BLaER1 (cell line): ENCODE data around the gene USP47.

Experiments
- H3K27ac ChIP-seq: shearing (Covaris generic); formaldehyde crosslinking; 2 replicates; pipeline ENCODE4 v1.8.1; 2022
- H3K27me3 ChIP-seq: shearing (Covaris generic); formaldehyde crosslinking; 2 replicates; pipeline ENCODE4 v1.8.1; 2022
- H3K36me3 ChIP-seq: shearing (Covaris generic); formaldehyde crosslinking; 2 replicates; pipeline ENCODE4 v1.8.1; 2022
- H3K4me1 ChIP-seq: shearing (Covaris generic); formaldehyde crosslinking; 2 replicates; pipeline ENCODE4 v1.8.1; 2022
- H3K4me2 ChIP-seq: shearing (Covaris generic); formaldehyde crosslinking; 2 replicates; pipeline ENCODE4 v1.8.1; 2022
- H3K4me3 ChIP-seq: shearing (Covaris generic); formaldehyde crosslinking; 2 replicates; pipeline ENCODE4 v1.8.1; 2022
- H3K9ac ChIP-seq: shearing (Covaris generic); formaldehyde crosslinking; 2 replicates; pipeline ENCODE4 v1.8.1; 2022
- H3K9me3 ChIP-seq: shearing (Covaris generic); formaldehyde crosslinking; 2 replicates; pipeline ENCODE4 v1.8.1; 2022
- H4K20me1 ChIP-seq: shearing (Covaris generic); formaldehyde crosslinking; 2 replicates; pipeline ENCODE4 v1.8.1; 2022
- Cebpa-rat ChIP-seq: shearing (Covaris generic); IDR thresholded peaks from 2 replicates; pipeline ENCODE4 v1.8.1; 2022

Gene USP47

DNA sequence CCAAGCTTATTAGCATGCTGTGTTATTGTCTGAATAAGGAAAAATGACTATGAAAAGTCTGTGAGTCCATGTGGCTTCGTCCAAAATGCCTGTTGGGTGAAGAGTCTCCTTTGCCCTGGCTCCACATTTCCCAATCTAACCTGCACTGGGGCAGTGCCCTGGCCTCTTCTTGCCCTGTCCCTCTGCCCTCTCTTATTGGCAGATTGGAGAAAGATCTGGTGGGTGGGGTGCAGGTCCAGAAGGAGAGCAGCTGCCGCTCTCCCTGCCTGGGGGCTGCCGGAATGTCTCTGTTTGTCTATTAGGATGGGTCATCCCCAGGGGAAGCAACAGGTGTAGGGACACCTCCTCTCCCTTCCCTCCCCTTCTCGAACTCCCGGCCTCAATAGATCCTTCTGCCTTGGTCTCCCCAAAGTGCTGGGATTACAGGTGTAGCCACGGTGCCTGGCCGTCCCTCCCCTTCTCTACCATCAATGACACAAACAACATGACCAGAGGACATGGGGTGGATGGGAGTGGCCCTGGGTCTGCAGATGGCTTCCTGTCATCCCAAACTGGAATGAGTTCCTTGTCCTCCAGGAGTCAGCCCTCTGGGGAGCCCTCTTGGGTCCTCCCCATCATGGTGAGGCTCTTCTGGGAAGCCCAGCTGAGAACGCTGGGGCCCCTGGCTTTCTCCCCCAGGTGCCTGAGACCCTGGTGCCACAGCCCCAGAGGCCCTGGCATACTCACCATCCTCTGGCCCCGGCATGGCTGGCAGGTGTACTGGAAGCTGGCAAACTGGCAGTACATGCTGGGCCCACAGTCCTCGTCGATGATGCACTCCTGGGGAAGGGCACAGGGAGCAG is 126.1 kb downstream of the USP47 start:
- no peaks in the 10 kb centered on the region for H3K4me1 ChIP-seq
- no peak overlapping the region for H3K4me2 ChIP-seq
- H3K4me3 ChIP-seq, result no peak overlapping the region
- no peaks in the 10 kb centered on the region for H4K20me1 ChIP-seq
- no peaks in the 10 kb centered on the region for H3K9me3 ChIP-seq
- no peak for TF ChIP-seq Cebpa-rat
- H3K9ac ChIP-seq, result no peak overlapping the region
- H3K27ac ChIP-seq, result no peak overlapping the region
- no peaks in the 10 kb centered on the region for H3K36me3 ChIP-seq
- H3K27me3 ChIP-seq, result no peaks in the 10 kb centered on the region

DNA sequence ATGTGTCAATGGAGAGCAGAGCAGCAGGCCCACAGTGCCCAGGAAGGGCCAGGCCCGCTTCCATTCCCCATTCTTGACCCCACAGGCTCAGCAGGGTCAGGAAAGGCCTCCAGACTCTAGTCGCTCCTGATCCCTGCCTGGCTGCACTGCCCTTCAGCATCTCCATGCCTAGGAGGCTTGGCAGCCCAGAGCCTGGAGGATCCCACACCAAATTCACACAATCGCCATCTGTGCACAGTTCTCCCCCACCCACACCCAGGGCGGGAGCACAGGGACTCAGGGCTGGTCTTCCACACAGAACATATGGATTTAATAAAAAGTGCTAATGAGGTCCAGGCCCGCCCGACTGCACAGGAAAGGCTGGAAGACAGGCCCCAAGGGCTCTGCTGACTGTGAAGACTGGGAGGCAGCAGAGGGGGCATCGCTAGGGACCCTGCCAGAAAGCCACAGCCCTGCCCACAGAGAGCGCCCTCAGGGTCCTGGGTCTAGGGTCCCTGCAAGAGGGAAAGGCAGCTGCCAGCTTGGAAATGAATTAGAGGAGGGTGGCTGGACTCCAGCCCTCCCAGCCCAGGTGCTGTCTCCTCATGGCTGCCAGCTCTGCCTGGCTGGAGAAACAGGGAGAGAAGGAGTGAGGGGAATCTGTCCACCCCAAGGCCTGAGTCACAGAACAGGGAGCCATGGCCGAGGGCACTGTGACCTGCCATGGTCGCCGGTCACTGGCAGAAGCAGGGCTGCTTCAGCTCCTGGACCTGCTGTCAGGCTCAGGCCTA is 126.9 kb downstream of the USP47 start:
- Histone ChIP-seq H3K4me3 (no peak overlapping the region), H3K4me1 (no peaks in the 10 kb centered on the region), H3K27ac (no peak overlapping the region), H3K27me3 (no peaks in the 10 kb centered on the region), H3K9ac (no peak overlapping the region), H4K20me1 (no peaks in the 10 kb centered on the region), H3K36me3 (no peaks in the 10 kb centered on the region), H3K9me3 (no peaks in the 10 kb centered on the region), H3K4me2 (no peak overlapping the region)
- TF ChIP-seq Cebpa-rat, result no peak

DNA sequence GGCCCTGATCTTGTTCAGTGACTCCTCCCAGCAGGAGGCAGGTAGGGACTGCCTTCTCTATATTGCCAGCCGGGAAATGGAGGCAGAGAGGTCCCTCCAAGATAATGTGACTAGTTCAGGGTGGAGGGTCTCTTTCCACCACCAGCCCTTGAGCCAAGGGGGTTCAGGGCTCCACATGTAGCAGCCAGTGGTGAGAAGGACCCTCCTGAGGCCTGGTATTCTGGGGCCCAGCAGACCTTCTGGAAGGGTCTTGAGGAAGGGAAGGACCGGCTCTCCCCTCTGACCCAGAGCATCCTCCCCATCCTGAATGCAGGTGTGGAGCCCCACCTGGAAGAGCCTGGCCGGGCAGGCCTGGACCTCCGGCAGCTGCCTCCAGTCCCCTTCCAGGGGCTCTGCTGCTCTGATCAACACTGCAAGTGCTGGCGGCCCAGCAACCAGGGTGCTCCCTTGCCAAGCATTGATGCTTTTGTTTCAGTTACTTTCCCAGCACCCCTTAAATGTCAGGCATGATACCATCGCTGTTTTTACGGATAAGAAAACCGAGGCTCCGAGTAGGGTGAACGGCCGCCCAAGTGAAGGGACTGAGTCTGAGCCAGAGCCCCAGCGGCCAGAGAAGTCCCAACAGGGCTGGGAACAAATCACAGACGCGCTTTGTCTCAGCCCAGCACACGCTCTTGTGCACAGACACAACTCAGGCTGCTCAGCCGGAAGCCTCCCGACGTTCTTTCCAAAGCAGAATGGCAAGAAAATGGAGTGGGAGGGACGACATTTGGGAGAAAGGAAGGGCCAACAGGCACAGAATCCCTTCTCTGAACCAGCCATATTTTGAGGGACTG is 127.8 kb downstream of the USP47 start:
- H3K9me3 ChIP-seq, result no peaks in the 10 kb centered on the region
- no peaks in the 10 kb centered on the region for H3K36me3 ChIP-seq
- no peaks in the 10 kb centered on the region for H3K4me1 ChIP-seq
- no peaks in the 10 kb centered on the region for H3K27me3 ChIP-seq
- H3K9ac ChIP-seq, result no peak overlapping the region
- TF ChIP-seq Cebpa-rat, result no peak
- no peak overlapping the region for H3K4me3 ChIP-seq
- H3K4me2 ChIP-seq, result no peak overlapping the region
- no peak overlapping the region for H3K27ac ChIP-seq
- H4K20me1 ChIP-seq, result no peaks in the 10 kb centered on the region

DNA sequence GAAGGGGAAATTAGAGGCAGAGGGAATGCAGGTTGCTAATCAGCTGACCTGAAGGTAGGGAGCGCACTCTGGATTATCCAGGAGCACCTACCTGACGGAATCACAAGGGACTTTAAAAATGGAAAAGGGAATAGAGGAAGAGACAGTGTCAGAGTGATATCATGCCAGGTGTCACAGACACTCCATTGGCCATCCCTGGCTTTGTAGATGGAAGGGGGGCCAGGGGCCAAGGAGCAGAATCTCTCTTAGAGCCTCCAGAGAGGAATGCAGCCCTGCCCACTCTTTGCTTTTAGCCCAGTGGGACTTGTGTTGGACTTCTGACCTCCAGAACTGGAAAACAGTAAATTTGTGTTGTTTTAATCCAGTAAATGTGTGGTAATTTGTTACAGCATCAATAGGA is 128.8 kb downstream of the USP47 start:
- Histone ChIP-seq H3K9me3 (no peaks in the 10 kb centered on the region), H3K36me3 (no peaks in the 10 kb centered on the region), H3K4me2 (no peak overlapping the region), H3K4me1 (no peaks in the 10 kb centered on the region), H4K20me1 (no peaks in the 10 kb centered on the region), H3K4me3 (no peak overlapping the region), H3K27ac (no peak overlapping the region), H3K27me3 (no peaks in the 10 kb centered on the region), H3K9ac (no peak overlapping the region)
- no peak for TF ChIP-seq Cebpa-rat

DNA sequence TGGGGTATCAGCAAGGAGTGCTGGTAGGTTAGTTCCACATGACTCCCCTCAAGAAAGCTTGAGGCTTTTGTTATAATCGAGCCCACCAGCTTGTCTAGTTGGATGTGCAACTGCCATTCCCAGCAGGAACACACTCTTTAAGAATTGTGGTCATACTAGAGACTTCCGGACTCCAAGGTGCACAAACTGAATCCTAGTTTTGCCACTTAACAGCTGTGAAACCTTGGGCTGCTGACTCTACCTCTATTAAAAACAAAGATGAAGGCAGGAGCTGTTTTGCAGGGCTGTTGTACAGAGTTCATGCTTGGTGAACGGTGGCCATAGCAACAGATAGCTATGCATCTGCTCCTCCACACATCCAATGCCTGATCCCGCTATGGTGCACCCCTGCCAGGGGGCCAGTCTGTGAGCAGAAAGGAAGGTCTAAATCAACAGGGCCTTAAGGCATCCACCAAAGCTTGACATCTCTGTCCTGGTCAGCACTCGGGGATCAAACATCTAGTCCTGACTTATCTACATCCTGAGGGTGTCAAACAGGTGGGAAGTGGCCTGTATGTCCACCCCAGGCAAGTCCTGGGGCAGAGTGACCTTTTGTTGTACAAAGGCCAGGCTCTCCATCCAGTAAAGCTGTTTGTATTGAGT is 130.3 kb downstream of the USP47 start:
- Histone ChIP-seq H3K9me3 (no peaks in the 10 kb centered on the region), H3K36me3 (no peaks in the 10 kb centered on the region), H3K27ac (no peak overlapping the region), H3K4me1 (no peaks in the 10 kb centered on the region), H3K4me2 (no peak overlapping the region), H3K4me3 (no peak overlapping the region), H3K9ac (no peak overlapping the region), H4K20me1 (no peaks in the 10 kb centered on the region), H3K27me3 (no peaks in the 10 kb centered on the region)
- TF ChIP-seq Cebpa-rat, result no peak

DNA sequence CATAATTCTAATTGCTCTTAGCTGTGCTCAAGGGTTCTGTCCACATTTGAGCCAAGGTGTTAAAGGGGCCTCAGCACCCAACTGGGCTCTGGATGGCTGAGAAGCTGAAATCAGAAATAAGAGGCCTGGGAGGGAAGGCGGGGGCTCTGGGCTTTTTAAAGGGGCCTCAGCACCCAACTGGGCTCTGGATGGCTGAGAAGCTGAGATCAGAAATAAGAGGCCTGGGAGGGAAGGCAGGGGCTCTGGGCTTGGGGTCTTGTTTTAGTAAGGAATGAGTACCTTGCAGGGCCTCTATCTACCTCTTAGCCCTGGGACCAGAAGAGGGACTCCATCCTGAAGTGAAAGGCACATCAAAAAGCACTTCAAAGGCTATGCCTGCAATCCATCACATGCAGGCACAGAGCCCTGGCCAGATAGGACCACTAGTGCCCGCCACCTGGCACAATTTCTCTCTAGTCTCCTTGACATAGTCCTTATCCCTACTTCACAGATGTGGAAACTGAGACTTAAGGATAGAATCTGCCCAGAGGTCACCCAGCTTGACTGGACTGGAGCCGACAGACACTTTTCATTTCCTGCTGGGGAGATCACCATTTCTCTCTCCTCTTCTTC is 131.1 kb downstream of the USP47 start:
- Histone ChIP-seq H3K4me2 (no peak overlapping the region), H4K20me1 (no peaks in the 10 kb centered on the region), H3K4me1 (no peaks in the 10 kb centered on the region), H3K27me3 (no peaks in the 10 kb centered on the region), H3K9ac (no peak overlapping the region), H3K9me3 (no peaks in the 10 kb centered on the region), H3K4me3 (no peak overlapping the region), H3K27ac (no peak overlapping the region), H3K36me3 (no peaks in the 10 kb centered on the region)
- TF ChIP-seq Cebpa-rat, result no peak

DNA sequence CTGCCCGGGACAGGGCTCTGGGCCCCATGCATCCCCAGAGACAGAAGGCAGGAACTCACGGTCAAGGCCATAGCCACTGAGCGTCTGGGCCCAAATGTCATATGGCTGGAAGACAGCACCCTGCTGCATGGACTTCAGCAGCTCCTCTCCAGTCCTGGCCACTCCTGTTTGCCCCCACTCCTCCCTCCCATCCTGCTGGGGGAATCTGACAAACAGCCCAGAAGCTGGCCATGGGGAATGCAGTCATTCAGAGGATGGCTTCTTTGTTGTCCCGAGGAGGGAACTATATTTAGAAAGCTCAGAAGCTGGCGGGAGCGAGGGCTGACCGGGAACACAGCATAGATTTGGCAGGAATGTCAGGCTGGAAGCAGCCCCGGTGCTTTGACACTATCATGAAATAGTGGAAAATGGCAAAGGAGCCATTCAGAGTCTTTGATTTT is 131.6 kb downstream of the USP47 start:
- H3K27me3 ChIP-seq, result no peaks in the 10 kb centered on the region
- no peak for TF ChIP-seq Cebpa-rat
- no peak overlapping the region for H3K27ac ChIP-seq
- no peaks in the 10 kb centered on the region for H3K9me3 ChIP-seq
- no peaks in the 10 kb centered on the region for H4K20me1 ChIP-seq
- no peaks in the 10 kb centered on the region for H3K36me3 ChIP-seq
- no peaks in the 10 kb centered on the region for H3K4me1 ChIP-seq
- no peak overlapping the region for H3K4me3 ChIP-seq
- H3K9ac ChIP-seq, result no peak overlapping the region
- no peak overlapping the region for H3K4me2 ChIP-seq

DNA sequence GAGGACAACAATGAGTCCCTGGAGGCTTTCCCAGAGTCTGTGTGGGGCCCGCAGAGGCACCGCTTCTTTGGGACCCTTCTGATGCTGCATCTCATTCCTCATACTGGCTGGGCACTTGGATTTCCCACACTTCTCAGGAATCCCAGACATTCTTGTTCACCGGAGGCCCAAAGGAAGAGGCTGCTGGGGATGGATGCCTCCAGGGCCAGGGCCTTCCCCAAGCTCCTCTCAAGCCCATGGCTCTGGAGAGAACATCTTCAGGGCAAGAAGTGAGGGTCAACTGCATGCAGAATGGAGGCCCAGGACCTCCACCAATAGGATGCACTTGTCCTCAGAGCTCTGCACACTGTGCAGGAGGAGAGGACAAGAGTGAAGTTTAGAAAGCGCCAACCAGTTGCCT is 132.1 kb downstream of the USP47 start:
- no peak overlapping the region for H3K4me2 ChIP-seq
- no peaks in the 10 kb centered on the region for H3K4me1 ChIP-seq

More for the DNA sequence above, 132.1 kb downstream of the USP47 start:
- Histone ChIP-seq H3K27ac (no peak overlapping the region), H3K9me3 (no peaks in the 10 kb centered on the region), H3K4me3 (no peak overlapping the region), H3K36me3 (no peaks in the 10 kb centered on the region), H4K20me1 (no peaks in the 10 kb centered on the region), H3K27me3 (no peaks in the 10 kb centered on the region), H3K9ac (no peak overlapping the region)
- TF ChIP-seq Cebpa-rat, result no peak
